ENCODE data around the gene KIAA1958.

Gene KIAA1958

GRCh38 chr9:112608851-112609250 lies 122.2 kb downstream of the KIAA1958 start:
- H4K20me1 ChIP-seq (ENCODE audit: insufficient read depth, low read length), result no peaks in the 10 kb centered on the region; the same call in none of the 2 replicates
- H3K9ac ChIP-seq (ENCODE audit: low read length), result no peak overlapping the region
- H3K79me2 ChIP-seq (ENCODE audit: low read length), result peaks cover 6% of the 10 kb centered on the region
- no peaks in the 10 kb centered on the region for H3K36me3 ChIP-seq (replicated peaks; ENCODE audit: low read depth, low read length)
- H3K9me3 ChIP-seq (ENCODE audit: insufficient read depth, low read length), result no peaks in the 10 kb centered on the region
- H3K27ac ChIP-seq (ENCODE audit: low read length), result no peak overlapping the region
- peaks cover 31% of the 10 kb centered on the region for H3K4me1 ChIP-seq (ENCODE audit: low read length)
- no peak overlapping the region for H2AFZ ChIP-seq (ENCODE audit: low read depth, low read length)
- TF ChIP-seq CTCF (IDR thresholded peaks at IDR 0.05; ENCODE audit: low read depth, low read length) (no peak), EZH2phosphoT487 (IDR thresholded peaks at IDR 0.05; ENCODE audit: low read depth) (no peak)
- H3K27me3 ChIP-seq (ENCODE audit: low read depth, low read length), result no peaks in the 10 kb centered on the region
- no peak overlapping the region for H3K4me2 ChIP-seq (ENCODE audit: low read length)
- H3K4me3 ChIP-seq (ENCODE audit: low read length), result no peak overlapping the region

- Histone ChIP-seq H3K27ac (ENCODE audit: low read length) (no peak overlapping the region), H3K79me2 (ENCODE audit: low read length) (no peaks in the 10 kb centered on the region), H3K9ac (ENCODE audit: low read length) (no peak overlapping the region), H3K4me3 (ENCODE audit: low read length) (no peak overlapping the region), H4K20me1 (ENCODE audit: insufficient read depth, low read length) (no peaks in the 10 kb centered on the region), H3K9me3 (ENCODE audit: insufficient read depth, low read length) (no peaks in the 10 kb centered on the region), H3K4me1 (ENCODE audit: low read length) (no peaks in the 10 kb centered on the region), H2AFZ (ENCODE audit: low read depth, low read length) (no peak overlapping the region), H3K36me3 (replicated peaks; ENCODE audit: low read depth, low read length) (peaks cover 8% of the 10 kb centered on the region), H3K27me3 (ENCODE audit: low read depth, low read length) (no peaks in the 10 kb centered on the region), H3K4me2 (ENCODE audit: low read length) (no peak overlapping the region)
- TF ChIP-seq EZH2phosphoT487 (IDR thresholded peaks at IDR 0.05; ENCODE audit: low read depth), result no peak
- TF ChIP-seq CTCF (IDR thresholded peaks at IDR 0.05; ENCODE audit: low read depth, low read length), result no peak
These were observed 129.1 kb downstream of the KIAA1958 start for GRCh38 chr9:112615584-112616266.

GRCh38 chr9:112617371-112617770 lies 130.7 kb downstream of the KIAA1958 start:
- H3K4me2 ChIP-seq (ENCODE audit: low read length), result no peak overlapping the region
- TF ChIP-seq CTCF (IDR thresholded peaks at IDR 0.05; ENCODE audit: low read depth, low read length) (no peak), EZH2phosphoT487 (IDR thresholded peaks at IDR 0.05; ENCODE audit: low read depth) (no peak)
- no peak overlapping the region for H2AFZ ChIP-seq (ENCODE audit: low read depth, low read length)
- no peaks in the 10 kb centered on the region for H3K27me3 ChIP-seq (ENCODE audit: low read depth, low read length)
- H4K20me1 ChIP-seq (ENCODE audit: insufficient read depth, low read length), result no peaks in the 10 kb centered on the region
- H3K4me3 ChIP-seq (ENCODE audit: low read length), result no peak overlapping the region
- H3K27ac ChIP-seq (ENCODE audit: low read length), result no peak overlapping the region
- H3K9ac ChIP-seq (ENCODE audit: low read length), result no peak overlapping the region
- H3K4me1 ChIP-seq (ENCODE audit: low read length), result peaks cover 14% of the 10 kb centered on the region
- no peaks in the 10 kb centered on the region; the same call in 1 of the 2 replicates for H3K79me2 ChIP-seq (ENCODE audit: low read length)
- peaks cover 8% of the 10 kb centered on the region for H3K36me3 ChIP-seq (replicated peaks; ENCODE audit: low read depth, low read length)
- H3K9me3 ChIP-seq (ENCODE audit: insufficient read depth, low read length), result no peaks in the 10 kb centered on the region

- H3K9ac ChIP-seq (ENCODE audit: low read length), result no peak overlapping the region
- no peaks in the 10 kb centered on the region for H3K27me3 ChIP-seq (ENCODE audit: low read depth, low read length)
- TF ChIP-seq CTCF (IDR thresholded peaks at IDR 0.05; ENCODE audit: low read depth, low read length) (no peak), EZH2phosphoT487 (IDR thresholded peaks at IDR 0.05; ENCODE audit: low read depth) (no peak)
- no peaks in the 10 kb centered on the region for H4K20me1 ChIP-seq (ENCODE audit: insufficient read depth, low read length)
- H3K36me3 ChIP-seq (replicated peaks; ENCODE audit: low read depth, low read length), result peaks cover 8% of the 10 kb centered on the region
- H2AFZ ChIP-seq (ENCODE audit: low read depth, low read length), result no peak overlapping the region
- H3K79me2 ChIP-seq (ENCODE audit: low read length), result no peaks in the 10 kb centered on the region; the same call in 1 of the 2 replicates
- H3K4me3 ChIP-seq (ENCODE audit: low read length), result no peak overlapping the region
- H3K27ac ChIP-seq (ENCODE audit: low read length), result no peak overlapping the region
- H3K4me1 ChIP-seq (ENCODE audit: low read length), result peaks cover 14% of the 10 kb centered on the region
- no peak overlapping the region for H3K4me2 ChIP-seq (ENCODE audit: low read length)
- H3K9me3 ChIP-seq (ENCODE audit: insufficient read depth, low read length), result no peaks in the 10 kb centered on the region
These were observed 131.9 kb downstream of the KIAA1958 start for GRCh38 chr9:112618385-112619009.

Measured in OCI-LY3 (cell line).